ENCODE results near the gene RALGPS1. TPM values are rescaled to one million over a fixed set of nuclear protein-coding genes. Genes with fewer than 3 reads are reported as not detected.

RALGPS1 gene
- polyA plus RNA-seq, 4 donors, result 16.6 to 53.3 (median 26.8) TPM

GRCh38 chr9:127051881-127052595, 137.5 kb downstream of the RALGPS1 start:
- Histone ChIP-seq H3K9me3 (ENCODE audit: control insufficient read depth in 2 of 2, insufficient read depth in 1 of 2, low read depth in 1 of 2, low read length in 1 of 2) (no peaks in the 10 kb centered on the region), H3K27me3 (ENCODE audit: control insufficient read depth in 3 of 3, insufficient read depth in 3 of 3, low read length in 3 of 3) (no peaks in the 10 kb centered on the region), H3K4me3 (ENCODE audit: low read depth in 1 of 3, low read length in 3 of 3) (no peak overlapping the region), H3K27ac (ENCODE audit: low read depth in 1 of 3, low read length in 2 of 3) (no peak overlapping the region), H3K36me3 (ENCODE audit: control insufficient read depth in 3 of 3, insufficient read depth in 2 of 3, low read depth in 1 of 3, low read length in 3 of 3) (peaks cover 0 to 57% (median 11%) of the 10 kb centered on the region in 3 donors), H3K4me1 (ENCODE audit: control insufficient read depth in 3 of 3, insufficient read depth in 2 of 3, low read depth in 1 of 3, low read length in 2 of 3) (peaks cover 0 to 6% (median 3%) of the 10 kb centered on the region in 3 donors)
- DNase-seq (no peak), FAIRE-seq (no peak)
- WGBS, 3 donors, result 83 to 90% (median 89%) methylated on average over 8 of the region's 8 CpGs

GRCh38 chr9:127053057-127053821, 138.7 kb downstream of the RALGPS1 start:
- Histone ChIP-seq H3K9me3 (ENCODE audit: control insufficient read depth in 2 of 2, insufficient read depth in 1 of 2, low read depth in 1 of 2, low read length in 1 of 2) (no peaks in the 10 kb centered on the region), H3K4me3 (ENCODE audit: low read depth in 1 of 3, low read length in 3 of 3) (no peak overlapping the region), H3K4me1 (ENCODE audit: control insufficient read depth in 3 of 3, insufficient read depth in 2 of 3, low read depth in 1 of 3, low read length in 2 of 3) (peaks cover 0 to 6% (median 4%) of the 10 kb centered on the region in 3 donors), H3K27ac (ENCODE audit: low read depth in 1 of 3, low read length in 2 of 3) (peak overlapping the region in 1 of 3 donors; percentile 41), H3K27me3 (ENCODE audit: control insufficient read depth in 3 of 3, insufficient read depth in 3 of 3, low read length in 3 of 3) (no peaks in the 10 kb centered on the region), H3K36me3 (ENCODE audit: control insufficient read depth in 3 of 3, insufficient read depth in 2 of 3, low read depth in 1 of 3, low read length in 3 of 3) (peaks cover 0 to 61% (median 11%) of the 10 kb centered on the region in 3 donors)
- DNase-seq (no peak), FAIRE-seq (no peak)
- 66 to 90% (median 88%) methylated on average over 14 of the region's 14 CpGs for WGBS, 3 donors

- Histone ChIP-seq H3K4me3 (ENCODE audit: low read depth in 1 of 3, low read length in 3 of 3) (no peak overlapping the region), H3K9me3 (ENCODE audit: control insufficient read depth in 2 of 2, insufficient read depth in 1 of 2, low read depth in 1 of 2, low read length in 1 of 2) (no peaks in the 10 kb centered on the region), H3K27me3 (ENCODE audit: control insufficient read depth in 3 of 3, insufficient read depth in 3 of 3, low read length in 3 of 3) (no peaks in the 10 kb centered on the region), H3K36me3 (ENCODE audit: control insufficient read depth in 3 of 3, insufficient read depth in 2 of 3, low read depth in 1 of 3, low read length in 3 of 3) (peaks cover 0 to 60% (median 11%) of the 10 kb centered on the region in 3 donors), H3K27ac (ENCODE audit: low read depth in 1 of 3, low read length in 2 of 3) (peak overlapping the region in 1 of 3 donors; percentile 23), H3K4me1 (ENCODE audit: control insufficient read depth in 3 of 3, insufficient read depth in 2 of 3, low read depth in 1 of 3, low read length in 2 of 3) (peaks cover 0 to 8% (median 6%) of the 10 kb centered on the region in 3 donors)
- DNase-seq (no peak), FAIRE-seq (no peak)
- 78 to 93% (median 92%) methylated on average over 5 of the region's 5 CpGs for WGBS, 3 donors
Measured at GRCh38 chr9:127053960-127054359, 139.4 kb downstream of the RALGPS1 start.

GRCh38 chr9:127055745-127056402, 141.3 kb downstream of the RALGPS1 start:
- H3K4me3 ChIP-seq (ENCODE audit: low read depth in 1 of 3, low read length in 3 of 3), result no peak overlapping the region
- no peaks in the 10 kb centered on the region for H3K9me3 ChIP-seq (ENCODE audit: control insufficient read depth in 2 of 2, insufficient read depth in 1 of 2, low read depth in 1 of 2, low read length in 1 of 2)
- no peaks in the 10 kb centered on the region for H3K27me3 ChIP-seq (ENCODE audit: control insufficient read depth in 3 of 3, insufficient read depth in 3 of 3, low read length in 3 of 3)
- peaks cover 0 to 49% (median 9%) of the 10 kb centered on the region in 3 donors for H3K36me3 ChIP-seq (ENCODE audit: control insufficient read depth in 3 of 3, insufficient read depth in 2 of 3, low read depth in 1 of 3, low read length in 3 of 3)
- H3K4me1 ChIP-seq (ENCODE audit: control insufficient read depth in 3 of 3, insufficient read depth in 2 of 3, low read depth in 1 of 3, low read length in 2 of 3), result peaks cover 0 to 8% (median 0%) of the 10 kb centered on the region in 3 donors
- H3K27ac ChIP-seq (ENCODE audit: low read depth in 1 of 3, low read length in 2 of 3), result no peak overlapping the region
- FAIRE-seq (no peak), DNase-seq (no peak)

- DNase-seq, result no peak
- WGBS, 3 donors, result 90 to 92% (median 92%) methylated on average over 3 of the region's 3 CpGs
- Histone ChIP-seq H3K27me3 (ENCODE audit: control insufficient read depth in 3 of 3, insufficient read depth in 3 of 3, low read length in 3 of 3) (no peaks in the 10 kb centered on the region), H3K36me3 (ENCODE audit: control insufficient read depth in 3 of 3, insufficient read depth in 2 of 3, low read depth in 1 of 3, low read length in 3 of 3) (peaks cover 0 to 52% (median 6%) of the 10 kb centered on the region in 3 donors), H3K27ac (ENCODE audit: low read depth in 1 of 3, low read length in 2 of 3) (no peak overlapping the region), H3K4me1 (ENCODE audit: control insufficient read depth in 3 of 3, insufficient read depth in 2 of 3, low read depth in 1 of 3, low read length in 2 of 3) (peaks cover 0 to 8% (median 0%) of the 10 kb centered on the region in 3 donors), H3K4me3 (ENCODE audit: low read depth in 1 of 3, low read length in 3 of 3) (no peak overlapping the region), H3K9me3 (ENCODE audit: control insufficient read depth in 2 of 2, insufficient read depth in 1 of 2, low read depth in 1 of 2, low read length in 1 of 2) (no peaks in the 10 kb centered on the region)
- no peak for FAIRE-seq
Measured at GRCh38 chr9:127056446-127056845, 141.9 kb downstream of the RALGPS1 start.

- Histone ChIP-seq H3K9me3 (ENCODE audit: control insufficient read depth in 2 of 2, insufficient read depth in 1 of 2, low read depth in 1 of 2, low read length in 1 of 2) (no peaks in the 10 kb centered on the region), H3K4me3 (ENCODE audit: low read depth in 1 of 3, low read length in 3 of 3) (no peak overlapping the region), H3K36me3 (ENCODE audit: control insufficient read depth in 3 of 3, insufficient read depth in 2 of 3, low read depth in 1 of 3, low read length in 3 of 3) (peaks cover 0 to 49% (median 5%) of the 10 kb centered on the region in 3 donors), H3K27ac (ENCODE audit: low read depth in 1 of 3, low read length in 2 of 3) (peak overlapping the region in 2 of 3 donors; percentile 15 to 52), H3K4me1 (ENCODE audit: control insufficient read depth in 3 of 3, insufficient read depth in 2 of 3, low read depth in 1 of 3, low read length in 2 of 3) (peaks cover 0 to 5% (median 0%) of the 10 kb centered on the region in 3 donors), H3K27me3 (ENCODE audit: control insufficient read depth in 3 of 3, insufficient read depth in 3 of 3, low read length in 3 of 3) (no peaks in the 10 kb centered on the region)
- 72 to 93% (median 83%) methylated on average over 7 of the region's 7 CpGs for WGBS, 3 donors
- DNase-seq (no peak), FAIRE-seq (no peak)
Measured at GRCh38 chr9:127058011-127058644, 143.5 kb downstream of the RALGPS1 start.

- Histone ChIP-seq H3K27ac (ENCODE audit: low read depth in 1 of 3, low read length in 2 of 3) (peak overlapping the region in 1 of 3 donors; percentile 15), H3K36me3 (ENCODE audit: control insufficient read depth in 3 of 3, insufficient read depth in 2 of 3, low read depth in 1 of 3, low read length in 3 of 3) (peaks cover 0 to 45% (median 5%) of the 10 kb centered on the region in 3 donors), H3K9me3 (ENCODE audit: control insufficient read depth in 2 of 2, insufficient read depth in 1 of 2, low read depth in 1 of 2, low read length in 1 of 2) (no peaks in the 10 kb centered on the region), H3K4me3 (ENCODE audit: low read depth in 1 of 3, low read length in 3 of 3) (no peak overlapping the region), H3K27me3 (ENCODE audit: control insufficient read depth in 3 of 3, insufficient read depth in 3 of 3, low read length in 3 of 3) (no peaks in the 10 kb centered on the region), H3K4me1 (ENCODE audit: control insufficient read depth in 3 of 3, insufficient read depth in 2 of 3, low read depth in 1 of 3, low read length in 2 of 3) (peaks cover 0 to 5% (median 0%) of the 10 kb centered on the region in 3 donors)
- 78 to 87% (median 80%) methylated on average over 4 of the region's 4 CpGs for WGBS, 3 donors
- DNase-seq (peak; percentile 11 to 25), FAIRE-seq (no peak)
Measured at GRCh38 chr9:127058645-127059021, 144.1 kb downstream of the RALGPS1 start.

GRCh38 chr9:127059030-127059429, 144.4 kb downstream of the RALGPS1 start:
- peak in 1 of 2 donors; percentile 26 for DNase-seq
- FAIRE-seq, result no peak
- no peaks in the 10 kb centered on the region for H3K27me3 ChIP-seq (ENCODE audit: control insufficient read depth in 3 of 3, insufficient read depth in 3 of 3, low read length in 3 of 3)
- H3K36me3 ChIP-seq (ENCODE audit: control insufficient read depth in 3 of 3, insufficient read depth in 2 of 3, low read depth in 1 of 3, low read length in 3 of 3), result peaks cover 0 to 41% (median 5%) of the 10 kb centered on the region in 3 donors
- no peak overlapping the region for H3K27ac ChIP-seq (ENCODE audit: low read depth in 1 of 3, low read length in 2 of 3)
- no peaks in the 10 kb centered on the region for H3K9me3 ChIP-seq (ENCODE audit: control insufficient read depth in 2 of 2, insufficient read depth in 1 of 2, low read depth in 1 of 2, low read length in 1 of 2)
- peaks cover 0 to 5% (median 0%) of the 10 kb centered on the region in 3 donors for H3K4me1 ChIP-seq (ENCODE audit: control insufficient read depth in 3 of 3, insufficient read depth in 2 of 3, low read depth in 1 of 3, low read length in 2 of 3)
- H3K4me3 ChIP-seq (ENCODE audit: low read depth in 1 of 3, low read length in 3 of 3), result no peak overlapping the region
- 65 to 77% (median 70%) methylated on average over 2 of the region's 2 CpGs for WGBS, 3 donors
